KOPT-K1 (cell line): ENCODE results near the gene TBCB.
"Not testable (repeated sequence)": the region's sequence is repeated elsewhere in the genome, so short reads cannot be mapped to it uniquely, and the experiment has no call there.

Experiments
- H3K27ac ChIP-seq: fragments of 200-600 bp; sonication (generic); 2 replicates; pipeline ENCODE4 v1.5.1; 2016; ENCODE audit warnings: antibody characterized with exemption, mild to moderate bottlenecking, low read depth, low read length; ENCODE audit not compliant: poor library complexity, severe bottlenecking
- H3K36me3 ChIP-seq: fragments of 200-600 bp; sonication (generic); 2 replicates; pipeline ENCODE4 v1.5.1; 2017; ENCODE audit warnings: antibody characterized with exemption, mild to moderate bottlenecking, low read length, moderate library complexity; ENCODE audit not compliant: insufficient read depth
- H3K9me3 ChIP-seq: fragments of 200-600 bp; sonication (generic); 2 replicates; pipeline ENCODE4 v1.5.1; 2017; ENCODE audit warnings: antibody characterized with exemption, low read length, mild to moderate bottlenecking; ENCODE audit not compliant: insufficient read depth, poor library complexity, severe bottlenecking

TBCB gene

GRCh38 chr19:36160821-36161596 is 45.7 kb downstream of the TBCB start:
- Histone ChIP-seq H3K27ac (no peak overlapping the region), H3K9me3 (no peaks in the 10 kb centered on the region), H3K36me3 (peaks cover 6% of the 10 kb centered on the region; the same call in 1 of the 2 replicates)

- no peak overlapping the region for H3K27ac ChIP-seq
- H3K36me3 ChIP-seq: peaks cover 6% of the 10 kb centered on the region; the same call in 1 of the 2 replicates
- no peaks in the 10 kb centered on the region for H3K9me3 ChIP-seq
These were observed 48.5 kb downstream of the TBCB start for GRCh38 chr19:36163813-36164212.

GRCh38 chr19:36169084-36169760 is 54.0 kb downstream of the TBCB start:
- no peaks in the 10 kb centered on the region for H3K36me3 ChIP-seq
- H3K27ac ChIP-seq: no peak overlapping the region
- H3K9me3 ChIP-seq: no peaks in the 10 kb centered on the region

- H3K36me3 ChIP-seq: no peaks in the 10 kb centered on the region
- H3K27ac ChIP-seq: no peak overlapping the region
- H3K9me3 ChIP-seq: no peaks in the 10 kb centered on the region
These were observed 57.6 kb downstream of the TBCB start for GRCh38 chr19:36172852-36173251.

GRCh38 chr19:36173846-36174245 is 58.6 kb downstream of the TBCB start:
- H3K36me3 ChIP-seq, H3K27ac ChIP-seq: not testable (repeated sequence)

More at GRCh38 chr19:36173846-36174245, 58.6 kb downstream of the TBCB start:
- H3K9me3 ChIP-seq: not testable (repeated sequence)
